ENCODE measurements around the gene FGFR2.

DNA sequence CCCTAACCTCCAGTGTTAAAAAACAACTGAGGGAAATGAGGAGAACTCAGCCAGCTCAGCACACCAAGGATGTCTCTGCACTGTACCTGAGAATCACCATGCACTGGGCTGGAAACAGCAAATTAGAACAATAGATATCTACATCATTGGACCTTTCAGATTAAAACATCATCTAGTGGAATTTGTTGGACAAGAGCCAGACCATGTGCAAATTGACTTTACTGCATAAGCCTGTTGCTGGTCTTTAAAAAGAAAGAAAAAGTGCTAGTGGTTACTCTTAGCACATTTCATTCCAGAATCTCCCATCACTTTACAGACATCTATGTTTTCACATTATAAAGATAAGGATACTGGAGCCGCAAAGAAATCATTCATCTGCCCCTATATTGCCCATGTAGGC, 75.4 kb downstream of the FGFR2 start:
- no peak for TF ChIP-seq POLR2AphosphoS5 (IDR thresholded peaks at IDR 0.05; ENCODE audit: low read depth, low read length)
- TF ChIP-seq, protein P1, sequence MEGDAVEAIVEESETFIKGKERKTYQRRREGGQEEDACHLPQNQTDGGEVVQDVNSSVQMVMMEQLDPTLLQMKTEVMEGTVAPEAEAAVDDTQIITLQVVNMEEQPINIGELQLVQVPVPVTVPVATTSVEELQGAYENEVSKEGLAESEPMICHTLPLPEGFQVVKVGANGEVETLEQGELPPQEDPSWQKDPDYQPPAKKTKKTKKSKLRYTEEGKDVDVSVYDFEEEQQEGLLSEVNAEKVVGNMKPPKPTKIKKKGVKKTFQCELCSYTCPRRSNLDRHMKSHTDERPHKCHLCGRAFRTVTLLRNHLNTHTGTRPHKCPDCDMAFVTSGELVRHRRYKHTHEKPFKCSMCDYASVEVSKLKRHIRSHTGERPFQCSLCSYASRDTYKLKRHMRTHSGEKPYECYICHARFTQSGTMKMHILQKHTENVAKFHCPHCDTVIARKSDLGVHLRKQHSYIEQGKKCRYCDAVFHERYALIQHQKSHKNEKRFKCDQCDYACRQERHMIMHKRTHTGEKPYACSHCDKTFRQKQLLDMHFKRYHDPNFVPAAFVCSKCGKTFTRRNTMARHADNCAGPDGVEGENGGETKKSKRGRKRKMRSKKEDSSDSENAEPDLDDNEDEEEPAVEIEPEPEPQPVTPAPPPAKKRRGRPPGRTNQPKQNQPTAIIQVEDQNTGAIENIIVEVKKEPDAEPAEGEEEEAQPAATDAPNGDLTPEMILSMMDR (IDR thresholded peaks at IDR 0.05): no peak
- TF ChIP-seq, protein P2, sequence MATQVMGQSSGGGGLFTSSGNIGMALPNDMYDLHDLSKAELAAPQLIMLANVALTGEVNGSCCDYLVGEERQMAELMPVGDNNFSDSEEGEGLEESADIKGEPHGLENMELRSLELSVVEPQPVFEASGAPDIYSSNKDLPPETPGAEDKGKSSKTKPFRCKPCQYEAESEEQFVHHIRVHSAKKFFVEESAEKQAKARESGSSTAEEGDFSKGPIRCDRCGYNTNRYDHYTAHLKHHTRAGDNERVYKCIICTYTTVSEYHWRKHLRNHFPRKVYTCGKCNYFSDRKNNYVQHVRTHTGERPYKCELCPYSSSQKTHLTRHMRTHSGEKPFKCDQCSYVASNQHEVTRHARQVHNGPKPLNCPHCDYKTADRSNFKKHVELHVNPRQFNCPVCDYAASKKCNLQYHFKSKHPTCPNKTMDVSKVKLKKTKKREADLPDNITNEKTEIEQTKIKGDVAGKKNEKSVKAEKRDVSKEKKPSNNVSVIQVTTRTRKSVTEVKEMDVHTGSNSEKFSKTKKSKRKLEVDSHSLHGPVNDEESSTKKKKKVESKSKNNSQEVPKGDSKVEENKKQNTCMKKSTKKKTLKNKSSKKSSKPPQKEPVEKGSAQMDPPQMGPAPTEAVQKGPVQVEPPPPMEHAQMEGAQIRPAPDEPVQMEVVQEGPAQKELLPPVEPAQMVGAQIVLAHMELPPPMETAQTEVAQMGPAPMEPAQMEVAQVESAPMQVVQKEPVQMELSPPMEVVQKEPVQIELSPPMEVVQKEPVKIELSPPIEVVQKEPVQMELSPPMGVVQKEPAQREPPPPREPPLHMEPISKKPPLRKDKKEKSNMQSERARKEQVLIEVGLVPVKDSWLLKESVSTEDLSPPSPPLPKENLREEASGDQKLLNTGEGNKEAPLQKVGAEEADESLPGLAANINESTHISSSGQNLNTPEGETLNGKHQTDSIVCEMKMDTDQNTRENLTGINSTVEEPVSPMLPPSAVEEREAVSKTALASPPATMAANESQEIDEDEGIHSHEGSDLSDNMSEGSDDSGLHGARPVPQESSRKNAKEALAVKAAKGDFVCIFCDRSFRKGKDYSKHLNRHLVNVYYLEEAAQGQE (IDR thresholded peaks at IDR 0.05; ENCODE audit: insufficient read depth in 1 of 2, low read depth in 2 of 2, low read length in 1 of 2): no peak

All from Panc1 (cell line).